HG03378 (cell line): ENCODE results near the gene SFTA2.
"Not testable (repeated sequence)": the region's sequence is repeated elsewhere in the genome, so short reads cannot be mapped to it uniquely, and the experiment has no call there.

Experiments used
- ATAC-seq: cut with Tn5 transposase; IDR thresholded peaks from one replicate; pipeline ENCODE4 v1.9.1; 2021; ENCODE audit warnings: mild to moderate bottlenecking, moderate library complexity; ENCODE audit not compliant: unreplicated experiment

The SFTA2 gene

DNA sequence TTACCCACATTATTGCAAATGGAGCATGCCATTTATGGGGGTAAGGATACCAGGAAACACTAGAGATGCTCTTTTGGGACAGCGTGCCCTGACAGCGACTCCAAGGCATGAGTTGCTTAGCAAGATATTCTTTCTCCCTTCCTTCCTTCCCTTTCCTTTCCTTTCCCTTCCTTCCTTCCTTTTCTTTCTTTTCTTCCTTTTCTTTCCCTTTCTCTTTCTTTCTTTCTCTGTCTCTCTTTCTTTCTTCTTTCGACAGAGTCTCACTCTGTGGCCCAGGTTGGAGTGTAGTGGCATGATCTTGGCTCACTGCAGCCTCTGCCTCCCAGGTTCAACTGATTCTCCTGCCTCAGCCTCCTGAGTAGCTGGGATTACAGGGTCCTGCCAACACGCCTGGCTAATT lies 12.1 kb upstream of the SFTA2 start:
- no peak for ATAC-seq

DNA sequence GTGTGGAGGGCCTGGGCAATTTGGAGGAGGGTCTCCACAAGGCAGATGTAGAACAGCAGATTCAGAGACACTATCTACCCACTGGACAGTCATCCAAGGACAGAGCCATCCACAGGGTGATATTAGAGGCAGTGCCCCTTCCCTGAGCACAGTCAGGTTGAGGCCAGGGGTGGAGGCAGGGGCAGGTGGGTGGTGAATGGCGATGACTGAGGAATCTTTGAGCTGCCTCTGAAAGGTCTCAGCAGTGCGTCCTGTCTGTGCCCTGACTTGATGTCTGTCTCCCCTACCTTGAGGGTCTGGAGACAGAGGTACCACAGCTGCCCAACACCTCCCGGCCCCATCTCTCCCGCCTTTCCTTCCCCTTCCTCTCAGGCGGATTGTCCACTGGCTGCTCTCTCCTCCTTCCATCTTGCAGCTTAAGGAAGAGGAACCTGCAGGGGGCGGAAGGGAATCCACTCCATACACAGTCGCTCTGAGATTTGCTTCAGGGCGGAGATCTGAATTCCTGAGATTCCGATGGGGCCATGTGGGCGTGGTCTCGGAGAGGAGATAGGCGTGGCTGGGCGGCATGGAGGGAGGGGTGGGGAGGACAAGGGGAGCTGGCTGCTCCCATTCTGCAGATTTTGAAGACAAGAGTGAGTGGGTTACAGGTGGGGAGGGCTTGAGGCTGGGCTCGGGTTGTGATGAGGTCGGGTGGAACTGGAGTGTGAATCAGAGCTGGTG lies 10.5 kb upstream of the SFTA2 start:
- ATAC-seq: no peak

DNA sequence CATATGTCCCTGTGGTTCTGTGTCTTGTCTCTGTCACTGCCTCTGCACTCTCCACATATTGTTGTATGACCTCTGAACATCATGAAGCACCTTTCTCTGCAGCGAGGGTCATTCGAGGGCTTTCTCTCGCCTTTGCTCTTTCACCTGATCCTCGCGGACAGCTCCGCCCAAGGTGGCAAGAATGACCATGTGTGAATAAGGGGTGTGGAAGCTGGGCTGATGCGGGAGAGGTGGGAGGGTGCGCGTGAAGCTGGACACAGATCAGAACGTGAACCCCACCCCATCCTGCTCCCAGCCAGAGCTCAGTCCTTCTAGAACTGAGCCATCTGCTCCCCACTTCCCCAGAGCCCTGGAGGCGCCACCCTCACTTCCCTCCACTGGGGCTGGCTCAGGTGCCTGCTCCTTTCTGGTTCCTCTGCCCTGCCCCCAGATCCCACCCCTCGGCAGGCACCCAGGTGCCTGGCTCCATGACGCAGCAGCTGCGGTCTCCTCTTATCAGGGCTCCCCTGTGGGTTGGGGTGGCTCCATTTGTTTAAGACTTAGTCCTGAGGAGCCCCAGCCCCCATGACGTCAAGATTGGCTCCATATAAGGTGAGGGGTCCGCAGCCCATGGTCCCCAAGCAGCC lies 8.5 kb upstream of the SFTA2 start, which contains the start of gene MUCL3:
Gene MUCL3, plus strand, starts transcription at position 613 of the 626 bp plus-strand sequence. CDS start 27 bp downstream, outside the sequence.
- ATAC-seq: no peak

DNA sequence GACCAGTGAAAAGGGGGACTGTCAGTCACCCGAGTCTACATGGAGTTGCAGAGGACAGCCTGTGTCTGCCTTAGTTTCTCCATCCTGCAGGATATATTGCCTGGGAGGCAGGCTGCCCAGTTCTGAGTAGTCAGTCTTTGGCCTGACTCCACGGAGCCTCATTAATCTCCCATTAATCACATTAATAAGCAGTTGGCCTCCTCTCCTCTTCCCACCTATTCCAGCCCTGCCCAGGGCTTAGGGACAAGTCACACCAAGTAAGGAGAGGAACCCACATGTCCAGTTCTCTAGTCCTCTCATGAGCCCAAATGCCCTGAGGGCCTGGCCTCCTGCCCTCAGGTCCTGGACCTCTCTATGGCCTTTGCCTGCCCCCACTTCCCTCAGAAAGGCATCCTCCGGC lies 7.5 kb upstream of the SFTA2 start:
- no peak for ATAC-seq

DNA sequence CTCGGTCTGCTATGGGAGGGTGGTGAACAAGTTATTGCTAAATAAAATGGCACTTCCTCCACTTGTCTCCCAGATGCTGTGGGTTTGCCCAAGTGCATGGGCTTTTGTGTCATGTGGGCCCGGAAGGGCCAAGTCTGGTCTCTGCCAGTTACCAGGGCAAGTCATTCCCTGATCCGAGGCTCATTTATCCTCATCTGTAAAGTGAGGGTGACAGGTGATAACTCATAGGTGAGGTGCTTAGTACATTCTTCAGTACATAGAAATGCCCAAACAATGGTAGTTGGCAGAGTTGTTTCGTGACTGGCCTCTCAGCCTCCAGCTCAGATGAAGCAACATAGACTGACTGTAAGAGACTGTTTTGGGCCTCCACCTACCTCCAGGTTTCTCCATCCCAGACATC lies 6.8 kb upstream of the SFTA2 start:
- no peak for ATAC-seq

DNA sequence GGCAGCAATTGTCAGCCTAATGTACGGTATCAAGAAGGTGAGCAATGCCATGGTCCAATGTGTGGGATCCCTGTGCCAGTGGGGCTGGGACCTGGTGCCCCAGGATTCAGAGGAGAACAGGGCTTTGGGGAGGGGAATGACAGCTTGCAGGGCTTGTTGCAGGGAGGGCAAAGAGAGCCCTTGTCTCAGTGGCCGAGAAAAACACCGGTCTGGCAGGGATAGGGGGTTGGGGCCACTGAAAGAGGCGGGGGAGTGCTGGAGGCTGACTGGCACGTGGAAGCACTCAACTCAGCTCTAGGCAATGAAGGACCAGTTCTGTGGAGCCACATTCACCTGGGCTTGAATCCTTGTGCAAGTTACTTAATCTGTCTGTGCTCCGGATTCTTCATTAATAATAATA lies 5.3 kb upstream of the SFTA2 start:
- no peak for ATAC-seq

DNA sequence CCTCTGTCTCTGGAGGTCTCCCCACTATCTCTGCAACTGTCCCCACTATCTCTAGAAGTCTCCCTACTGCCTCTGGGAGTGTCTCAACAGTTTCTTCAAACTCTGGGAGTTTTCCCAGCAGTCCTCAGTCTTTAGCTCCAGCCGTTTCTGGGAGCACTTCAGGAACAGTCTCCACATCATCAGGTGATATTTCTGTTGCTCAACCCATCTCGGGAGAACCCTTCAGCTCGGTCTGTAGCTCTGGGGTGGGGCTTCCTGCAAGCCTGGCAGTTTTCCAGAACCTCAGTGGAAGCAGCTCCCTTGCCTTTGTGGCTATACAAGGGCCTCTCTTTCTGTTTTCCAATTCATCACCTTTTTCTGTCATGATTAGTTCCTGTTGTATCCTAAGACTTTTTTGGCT lies 3.0 kb upstream of the SFTA2 start:
- ATAC-seq: no peak

DNA sequence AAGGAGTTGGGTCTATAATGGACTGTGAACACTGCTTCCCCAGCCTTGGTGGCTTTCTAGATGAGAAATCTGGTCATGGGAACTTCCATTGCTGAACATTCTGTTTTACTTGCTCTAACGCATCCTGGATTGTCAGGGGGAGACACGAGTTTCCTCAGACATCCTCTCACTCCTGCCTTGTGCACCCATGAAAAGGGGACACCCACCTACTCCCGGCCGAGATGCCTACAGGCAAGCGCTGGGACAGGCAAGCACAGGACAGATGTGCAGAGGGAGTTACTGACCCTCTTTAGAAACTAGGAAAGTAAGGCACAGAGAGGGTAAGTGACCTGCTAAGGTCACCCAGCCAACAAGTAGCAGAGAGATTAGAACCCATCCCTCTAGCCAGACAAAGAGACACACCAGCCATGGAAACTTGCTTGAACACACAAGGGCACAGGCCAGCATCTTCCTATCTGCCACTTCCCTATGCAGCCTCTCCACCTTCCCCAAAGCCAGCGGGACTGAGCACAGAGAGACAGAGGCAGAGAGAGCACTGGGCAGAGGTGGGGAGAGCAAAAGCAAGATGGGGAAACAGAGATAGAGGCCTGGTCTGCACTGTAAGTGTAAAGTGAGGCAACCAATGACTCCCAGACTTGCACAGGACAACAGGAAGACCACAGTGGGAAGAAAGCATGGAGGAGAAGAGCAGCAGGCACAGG lies 845 bp upstream of the SFTA2 start:
- no peak for ATAC-seq

DNA sequence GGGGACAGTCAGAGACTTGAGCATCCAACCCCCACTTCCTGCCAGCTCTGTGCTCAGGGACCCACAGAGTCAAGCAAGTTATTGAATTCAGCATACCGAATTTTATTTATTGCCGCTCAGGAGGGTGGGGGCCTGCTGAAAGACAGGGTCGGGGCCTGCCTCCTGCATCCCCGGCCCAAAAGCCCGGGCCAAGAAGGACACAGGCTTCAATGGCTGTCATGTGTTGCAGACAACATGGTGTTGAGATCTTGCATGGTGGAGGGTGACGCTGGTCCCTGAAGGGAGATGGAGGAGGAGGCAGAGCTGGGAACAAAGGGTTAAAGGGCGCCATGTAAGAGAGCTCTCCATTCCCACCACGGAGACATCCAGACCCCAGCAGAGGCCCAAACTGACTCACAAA lies 698 bp downstream of the SFTA2 start:
- ATAC-seq: no peak

DNA sequence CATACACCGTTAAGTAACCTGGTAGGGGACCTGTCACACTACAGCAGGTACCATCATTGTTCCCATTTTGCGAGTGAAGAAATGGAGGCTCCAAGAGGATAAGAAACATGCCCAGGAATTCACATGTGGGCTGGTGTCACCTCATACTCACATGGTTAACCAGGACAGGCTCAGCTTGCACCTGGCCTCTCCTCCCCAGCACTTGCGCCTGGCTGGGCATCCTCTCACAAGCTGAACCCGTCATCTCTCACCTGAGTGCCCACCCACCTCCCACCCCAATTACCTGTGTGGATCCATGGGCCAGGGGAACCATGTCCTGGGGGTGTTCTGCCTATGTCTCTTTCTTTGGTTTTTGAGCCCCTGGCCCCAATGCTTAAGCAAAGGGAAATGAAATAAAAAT lies 1.5 kb downstream of the SFTA2 start:
- no peak for ATAC-seq

DNA sequence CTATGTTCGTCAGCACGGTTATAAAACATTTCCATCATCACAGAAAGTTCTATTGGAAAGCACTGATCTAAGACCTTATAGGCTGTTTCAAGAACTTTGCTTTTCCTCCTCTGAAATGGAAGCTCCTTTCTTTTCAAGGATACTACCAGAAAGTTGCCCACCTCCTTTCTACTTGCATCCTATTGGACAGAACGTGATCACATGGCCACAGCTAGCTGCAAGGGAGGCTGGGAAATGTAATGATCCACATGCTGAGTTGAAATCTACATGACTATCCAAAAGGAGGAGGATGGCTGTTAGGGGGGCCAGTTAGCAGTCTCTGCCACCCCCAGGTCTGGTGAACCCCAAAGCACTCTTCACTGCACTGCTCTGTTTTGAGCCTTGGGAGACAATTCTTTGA lies 3.3 kb downstream of the SFTA2 start:
- ATAC-seq: no peak

DNA sequence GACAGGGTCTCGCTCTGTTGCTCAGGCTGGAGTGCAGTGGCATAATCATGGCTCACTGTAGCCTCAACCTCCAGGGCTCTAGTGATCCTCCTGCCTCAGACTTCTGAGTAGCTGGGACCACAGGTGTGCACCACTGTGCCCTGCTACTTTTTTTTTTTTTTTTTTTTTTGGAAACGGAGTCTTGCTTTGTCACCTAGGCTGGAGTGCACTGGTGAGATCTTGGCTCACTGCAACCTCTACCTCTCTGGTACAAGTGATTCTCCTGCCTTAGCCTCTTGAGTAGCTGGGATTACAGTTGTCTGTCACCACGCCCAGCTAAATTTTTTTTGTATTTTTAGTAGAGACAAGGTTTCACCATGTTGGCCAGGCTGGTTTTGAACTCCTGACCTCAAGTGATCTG lies 4.9 kb downstream of the SFTA2 start:
- ATAC-seq: not testable (repeated sequence)

DNA sequence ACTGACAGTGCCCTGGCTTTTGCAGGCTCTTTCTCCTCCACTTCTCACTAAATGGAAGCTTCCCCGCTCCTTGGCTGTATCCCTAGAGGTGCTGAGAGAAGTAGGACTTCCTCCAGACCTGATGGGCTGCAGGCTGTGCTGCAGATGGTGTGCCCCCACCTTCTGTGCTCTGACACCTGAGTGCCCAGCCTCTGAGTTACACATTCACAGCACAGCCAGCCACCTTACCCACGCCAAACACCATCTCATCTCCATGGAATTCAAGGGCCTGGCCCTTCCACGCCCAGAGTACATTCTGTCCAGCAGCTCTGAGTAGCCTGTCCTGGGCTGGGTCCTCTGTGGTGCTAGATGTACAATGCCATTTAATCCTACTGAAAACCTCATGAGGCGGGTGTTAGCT lies 5.3 kb downstream of the SFTA2 start:
- no peak for ATAC-seq

DNA sequence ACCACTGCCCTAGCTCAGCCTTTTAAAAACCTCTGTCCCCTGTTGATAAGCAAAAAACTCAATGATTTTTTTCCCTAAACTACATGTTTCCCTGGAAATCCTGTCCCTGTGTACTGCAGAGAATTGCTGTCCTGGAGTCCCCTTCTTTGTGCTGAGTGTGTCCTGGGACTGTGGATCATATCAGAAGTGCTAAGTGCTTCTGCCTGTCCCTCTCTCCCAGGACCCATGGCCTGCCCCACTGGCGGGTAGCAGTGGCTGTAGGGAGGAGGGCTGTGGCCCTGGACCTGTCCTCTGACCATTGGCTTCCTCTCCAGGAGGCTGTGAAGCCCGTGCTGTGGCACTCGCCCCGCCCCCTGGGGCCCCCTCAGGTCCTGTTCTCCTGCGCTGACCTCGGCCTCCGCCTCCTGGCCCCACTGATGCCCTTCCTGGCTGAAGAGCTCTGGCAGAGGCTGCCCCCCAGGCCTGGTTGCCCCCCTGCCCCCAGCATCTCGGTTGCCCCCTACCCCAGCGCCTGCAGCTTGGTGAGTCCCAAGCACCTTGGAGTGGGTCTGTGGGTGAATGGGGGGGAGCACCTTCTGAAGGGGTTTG lies 7.8 kb downstream of the SFTA2 start:
- not testable (repeated sequence) for ATAC-seq

DNA sequence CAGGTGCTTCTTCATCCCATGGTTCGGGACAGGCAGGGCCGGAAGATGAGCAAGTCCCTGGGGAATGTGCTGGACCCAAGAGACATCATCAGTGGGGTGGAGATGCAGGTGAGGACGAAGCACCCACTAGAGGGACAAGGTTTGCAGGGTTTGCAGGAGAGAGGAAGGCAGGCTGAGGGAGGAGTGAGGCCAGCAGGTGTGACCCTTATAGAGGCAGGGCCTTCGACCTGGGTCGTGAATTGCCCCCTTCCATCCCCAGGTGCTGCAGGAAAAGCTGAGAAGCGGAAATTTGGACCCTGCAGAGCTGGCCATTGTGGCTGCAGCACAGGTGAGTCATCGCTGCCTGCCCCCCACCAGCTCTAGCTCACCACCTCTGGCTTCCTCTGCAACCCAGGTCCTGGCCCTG lies 9.5 kb downstream of the SFTA2 start:
- ATAC-seq: no peak

DNA sequence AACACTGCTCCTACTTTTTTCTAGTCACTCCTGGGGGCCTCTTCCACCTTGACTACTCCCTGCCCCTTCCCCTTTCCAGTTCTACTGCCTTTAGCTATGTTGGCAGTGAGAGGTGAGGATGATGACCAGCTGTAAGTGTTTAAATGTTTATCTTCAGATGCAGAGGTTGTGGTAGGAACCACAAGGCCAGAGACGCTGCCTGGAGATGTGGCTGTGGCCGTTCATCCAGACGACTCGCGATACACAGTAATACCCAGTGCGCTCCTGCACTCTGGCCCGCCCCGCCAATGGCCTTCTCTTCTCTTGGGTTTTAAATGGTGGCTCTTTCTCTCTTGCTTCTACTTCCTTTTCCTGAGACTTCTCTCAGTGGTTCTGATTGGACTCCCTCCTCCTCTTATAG lies 13.3 kb downstream of the SFTA2 start:
- ATAC-seq: no peak

DNA sequence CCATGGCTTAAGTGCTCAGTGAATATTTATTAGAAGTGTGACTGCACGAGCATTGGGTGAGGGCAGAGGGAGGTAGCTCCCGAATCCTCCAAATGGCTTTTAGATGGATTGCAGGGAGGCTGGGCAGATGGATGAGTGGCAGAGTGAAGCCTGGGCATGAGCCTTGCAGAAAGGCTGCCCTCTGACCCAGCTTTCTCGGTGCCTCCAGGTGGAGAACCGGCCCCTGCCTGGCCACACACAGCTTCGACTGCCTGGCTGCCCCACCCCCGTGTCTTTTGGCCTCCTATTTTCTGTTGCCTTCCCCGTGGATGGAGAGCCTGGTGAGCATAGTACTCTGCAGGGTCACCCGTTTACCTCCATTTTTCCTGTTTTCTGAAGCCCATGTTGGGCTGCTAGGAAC lies 14.5 kb downstream of the SFTA2 start:
- no peak for ATAC-seq

DNA sequence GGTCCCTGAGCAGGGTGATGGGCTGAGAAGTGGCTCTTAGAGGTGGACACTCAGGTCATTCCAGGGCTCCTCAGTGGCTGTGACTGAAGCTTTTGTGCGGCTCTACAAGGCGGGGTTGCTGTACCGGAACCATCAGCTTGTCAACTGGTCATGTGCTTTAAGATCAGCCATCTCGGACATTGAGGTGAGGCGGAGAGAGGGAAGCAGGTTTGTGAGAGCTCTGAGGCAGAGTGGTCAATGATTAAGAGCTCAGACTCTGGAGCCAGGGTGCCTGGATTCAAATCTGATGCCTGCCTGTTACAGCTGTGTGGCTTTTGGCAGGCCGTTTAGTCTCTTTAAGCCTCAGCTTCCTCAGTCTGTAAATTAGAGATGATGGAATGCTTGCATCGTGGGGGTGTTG lies 14.9 kb downstream of the SFTA2 start:
- ATAC-seq: no peak

DNA sequence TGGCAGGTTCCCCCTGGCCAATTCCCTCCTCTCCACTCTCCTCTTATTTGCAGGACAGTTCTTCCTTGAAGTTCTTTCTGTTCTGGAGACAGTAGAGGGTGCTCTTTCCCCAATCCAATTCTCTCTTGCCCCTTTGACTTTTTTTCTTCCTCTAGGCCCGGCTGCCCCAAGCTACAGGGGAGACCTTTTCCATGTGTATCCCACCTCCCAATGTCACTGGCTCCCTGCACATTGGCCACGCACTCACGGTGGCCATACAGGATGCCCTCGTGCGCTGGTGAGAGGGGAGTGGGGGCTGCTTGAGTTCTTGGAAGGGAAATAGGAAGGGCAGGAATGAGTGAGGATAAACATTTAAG lies 16.4 kb downstream of the SFTA2 start:
- no peak for ATAC-seq

DNA sequence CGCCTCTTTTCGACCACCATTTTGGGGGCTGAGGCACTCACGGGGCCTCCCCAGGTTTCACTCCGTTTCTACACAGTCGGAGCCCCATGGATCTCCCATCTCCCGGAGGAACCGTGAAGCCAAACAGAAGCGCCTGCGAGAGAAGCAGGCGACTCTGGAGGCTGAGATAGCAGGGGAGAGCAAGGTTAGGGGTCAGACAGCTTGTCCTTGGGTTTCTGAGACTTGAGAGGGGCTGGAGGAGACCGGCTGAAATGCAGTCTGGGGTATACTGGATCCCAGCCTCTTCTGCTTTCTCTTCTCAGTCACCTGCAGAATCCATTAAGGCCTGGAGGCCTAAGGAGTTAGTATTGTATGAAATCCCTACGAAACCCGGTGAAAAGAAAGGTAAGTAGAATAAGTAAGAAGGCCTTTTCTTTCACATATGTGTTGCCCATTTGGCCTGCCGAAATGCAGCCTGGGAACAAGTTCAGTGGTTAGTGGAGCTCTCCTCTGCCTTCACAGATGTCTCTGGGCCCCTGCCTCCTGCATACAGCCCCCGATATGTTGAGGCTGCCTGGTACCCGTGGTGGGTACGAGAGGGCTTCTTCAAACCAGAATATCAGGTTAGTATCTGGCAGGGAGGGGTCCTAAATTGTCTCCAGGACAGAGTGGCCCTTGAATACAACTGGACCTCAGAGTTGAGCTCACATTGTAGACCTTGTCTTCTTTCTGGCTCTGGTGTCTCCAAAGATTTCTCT lies 16.9 kb downstream of the SFTA2 start:
- ATAC-seq: no peak
